Omental fat pad (tissue), 4 donors: ENCODE results near the gene ME3. TPM values are rescaled to one million over a fixed set of nuclear protein-coding genes. Genes with fewer than 3 reads are reported as not detected.

Experiments used
- ATAC-seq: fragments of 150-250 bp; one replicate; pipeline ENCODE4 v1.9.1; 2016; ENCODE audit warnings: mild to moderate bottlenecking, moderate library complexity; ENCODE audit not compliant: low FRiP score
- DNase-seq: peaks from one replicate; pipeline ENCODE4 v3.0.0-alpha.2; 2019; ENCODE audit warnings: low spot score
- CTCF ChIP-seq, 3 donors: fragments of 450-650 bp; IDR thresholded peaks; one replicate each; pipeline ENCODE4 v1.5.1; 2016 to 2017; ENCODE audit warnings: antibody characterized with exemption in 3 of 3, mild to moderate bottlenecking in 3 of 3, moderate library complexity in 2 of 3
- total RNA-seq, 4 donors: library from RNA; depleted of rRNA; stranded (reverse); fragments of >200 nt; gene quantifications; one replicate each; pipeline ENCODE4 v1.1.0, GENCODE V29; 2016

Gene ME3
- total RNA-seq, 4 donors from 2014 or later, result 28.4 to 93.0 (median 80.1) TPM

- ATAC-seq, result peak; percentile 16
- no peak for TF ChIP-seq CTCF (IDR thresholded peaks at IDR 0.05)
- DNase-seq, result no peak
These were observed 8.5 kb upstream of the ME3 start for GRCh38 chr11:86680716-86681482.

- no peak for DNase-seq
- TF ChIP-seq CTCF (IDR thresholded peaks at IDR 0.05), result no peak
- ATAC-seq, result no peak
These were observed 6.4 kb upstream of the ME3 start for GRCh38 chr11:86678823-86679222.

- DNase-seq, result no peak
- TF ChIP-seq CTCF (IDR thresholded peaks at IDR 0.05), result no peak
- ATAC-seq, result no peak
These were observed 5.9 kb upstream of the ME3 start for GRCh38 chr11:86678296-86678695.

GRCh38 chr11:86676533-86677154 is 4.2 kb upstream of the ME3 start:
- no peak for TF ChIP-seq CTCF (IDR thresholded peaks at IDR 0.05)
- ATAC-seq (no peak), DNase-seq (no peak)

GRCh38 chr11:86676010-86676409 is 3.6 kb upstream of the ME3 start:
- ATAC-seq, result no peak
- no peak for DNase-seq
- TF ChIP-seq CTCF (IDR thresholded peaks at IDR 0.05), result no peak

GRCh38 chr11:86675017-86675416 is 2.6 kb upstream of the ME3 start:
- TF ChIP-seq CTCF (IDR thresholded peaks at IDR 0.05), result no peak
- DNase-seq (no peak), ATAC-seq (no peak)
